DND-41 (cell line): Measurements from ENCODE around the gene MIP.

Experiments used
- CTCF ChIP-seq: IDR thresholded peaks from 2 replicates; pipeline ENCODE4 v1.5.1; 2012; ENCODE audit warnings: borderline replicate concordance, low read length, moderate library complexity, mild to moderate bottlenecking; ENCODE audit not compliant: poor library complexity, severe bottlenecking; ENCODE audit errors: extremely low read depth
- EZH2 ChIP-seq: IDR thresholded peaks from 3 replicates; pipeline ENCODE4 v1.6.1; 2012; ENCODE audit warnings: borderline replicate concordance, low read depth, mild to moderate bottlenecking, moderate library complexity, low read length, inconsistent platforms; ENCODE audit not compliant: severe bottlenecking

GRCh38 chr12:56479625-56480024 lies 25.2 kb upstream of the MIP start:
- TF ChIP-seq CTCF: no peak
- no peak for TF ChIP-seq EZH2
